K562 (cell line): ENCODE measurements around the gene TTYH2. TPM values are rescaled to one million over a fixed set of nuclear protein-coding genes. Genes with fewer than 3 reads are reported as not detected.

Experiments
- ATF1 ChIP-seq, 2 experiments: fragments of 450-650 bp in 1 of 2; IDR thresholded peaks; 2 replicates each; pipeline ENCODE4 v1.6.1; 2016; ENCODE audit warnings: missing compliant biosample characterization in 1 of 2, missing genetic modification characterization in 1 of 2
- BHLHE40 ChIP-seq: IDR thresholded peaks from 2 replicates; pipeline ENCODE4 v1.6.1; 2011; ENCODE audit warnings: low read length, improper control_type of control experiment
- BRF2 ChIP-seq: IDR thresholded peaks from 3 replicates; pipeline ENCODE4 v1.6.1; 2011; ENCODE audit warnings: borderline replicate concordance, mild to moderate bottlenecking; ENCODE audit not compliant: insufficient read length, insufficient read depth
- CHD1 ChIP-seq: fragments of 200-600 bp; sonication (generic); IDR thresholded peaks from one replicate; pipeline ENCODE4 v1.6.1; 2012; ENCODE audit warnings: mild to moderate bottlenecking, moderate library complexity, low read length, inconsistent platforms
- ID3 ChIP-seq, 2 experiments: fragments of 250-450 bp in 1 of 2; fragments of 450-650 bp in 1 of 2; sonication (Bioruptor Pico) in 1 of 2; IDR thresholded peaks; 2 replicates each; pipeline versions ENCODE4 v1.6.1 to v1.8.0; 2016 to 2021; ENCODE audit warnings: mild to moderate bottlenecking in 2 of 2, moderate library complexity in 2 of 2, missing compliant biosample characterization in 1 of 2, missing genetic modification characterization in 1 of 2
- POLR3G ChIP-seq: IDR thresholded peaks from 2 replicates; pipeline ENCODE4 v1.6.1; 2011; ENCODE audit not compliant: insufficient read length, insufficient replicate concordance; ENCODE audit errors: extremely low read depth
- TBP ChIP-seq: optimal IDR thresholded peaks from 2 replicates; pipeline ENCODE3; 2011; ENCODE audit warnings: low read depth, low read length, improper control_type of control experiment
- ZNF609 ChIP-seq: sonication (generic); formaldehyde crosslinking; IDR thresholded peaks from 2 replicates; pipeline ENCODE4 v1.8.1; 2023; ENCODE audit warnings: missing genetic modification reagents, mild to moderate bottlenecking, borderline replicate concordance
- polyA plus RNA-seq, 8 experiments: library from polyadenylated mRNA; depleted of rRNA in 4 of 8; stranded (reverse) in 5 of 8; unstranded in 3 of 8; fragments of >200 nt; fragmentation: Nextera tagmentation in 2 of 8; fragmentation: Illumina TruSeq in 1 of 8; extraction: Ambion mirVana in 2 of 8; extraction: Trizol in 1 of 8; gene quantifications; 2 replicates each; pipeline versions ENCODE4 v1.2.1 to v1.2.3, GENCODE V29; 2011 to 2014; ENCODE audit warnings: inconsistent platforms in 1 of 8, missing spikeins in 1 of 8
- total RNA-seq, 7 experiments: library from RNA; depleted of rRNA in 6 of 7; stranded (reverse); fragments of >200 nt in 6 of 7; fragmentation: Illumina TruSeq in 2 of 7; extraction: Trizol in 2 of 7; gene quantifications; 2 replicates each; pipeline versions ENCODE4 v1.2.1 to v1.2.3, GENCODE V29; 2011 to 2021; ENCODE audit warnings: low replicate concordance in 1 of 7
- TF ChIP-seq, protein P1 (sequence below): fragments of 450-650 bp; IDR thresholded peaks from 2 replicates; pipeline ENCODE4 v1.6.1; 2016
- TF ChIP-seq, protein P2 (sequence below): fragments of 250-450 bp; sonication (Bioruptor Pico); IDR thresholded peaks from 2 replicates; pipeline ENCODE4 v1.4.0; 2020; ENCODE audit warnings: mild to moderate bottlenecking, moderate library complexity
- TF ChIP-seq, protein P3 (sequence below): fragments of 450-650 bp; formaldehyde crosslinking; IDR thresholded peaks from 2 replicates; pipeline ENCODE4 v1.4.0; 2020; ENCODE audit warnings: mild to moderate bottlenecking
- TF ChIP-seq, protein P4 (sequence below): fragments of 250-450 bp; sonication (Bioruptor Pico); IDR thresholded peaks from 2 replicates; pipeline ENCODE4 v1.9.0; 2021; ENCODE audit warnings: mild to moderate bottlenecking, inconsistent platforms

The TTYH2 gene
- total and polyA plus RNA-seq, 9 of the 15 experiments (the other 6 are each of a cell fraction or from before 2014, with no cell fraction given), result 0.03 to 2.0 (median 0.91) TPM

GRCh38 chr17:74307984-74308773 is 94.8 kb downstream of the TTYH2 start (continued):
- TF ChIP-seq ATF1 (CRISPR knock-in tag; IDR thresholded peaks at IDR 0.05) (no peak), ATF1 (tag; IDR thresholded peaks at IDR 0.05) (0 out of 2 replicates have a peak, but pooled peaks have one; percentile 11), BRF2 (no peak), ID3 (CRISPR knock-in tag; IDR thresholded peaks at IDR 0.05) (no peak), ID3 (tag; IDR thresholded peaks at IDR 0.05) (no peak), BHLHE40 (peak; percentile 92), CHD1 (no peak), POLR3G (no peak), ZNF609 (CRISPR knock-in tag) (no peak), TBP (no peak)
- TF ChIP-seq, protein P1, sequence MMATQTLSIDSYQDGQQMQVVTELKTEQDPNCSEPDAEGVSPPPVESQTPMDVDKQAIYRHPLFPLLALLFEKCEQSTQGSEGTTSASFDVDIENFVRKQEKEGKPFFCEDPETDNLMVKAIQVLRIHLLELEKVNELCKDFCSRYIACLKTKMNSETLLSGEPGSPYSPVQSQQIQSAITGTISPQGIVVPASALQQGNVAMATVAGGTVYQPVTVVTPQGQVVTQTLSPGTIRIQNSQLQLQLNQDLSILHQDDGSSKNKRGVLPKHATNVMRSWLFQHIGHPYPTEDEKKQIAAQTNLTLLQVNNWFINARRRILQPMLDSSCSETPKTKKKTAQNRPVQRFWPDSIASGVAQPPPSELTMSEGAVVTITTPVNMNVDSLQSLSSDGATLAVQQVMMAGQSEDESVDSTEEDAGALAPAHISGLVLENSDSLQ, result no peak
- TF ChIP-seq, protein P2, sequence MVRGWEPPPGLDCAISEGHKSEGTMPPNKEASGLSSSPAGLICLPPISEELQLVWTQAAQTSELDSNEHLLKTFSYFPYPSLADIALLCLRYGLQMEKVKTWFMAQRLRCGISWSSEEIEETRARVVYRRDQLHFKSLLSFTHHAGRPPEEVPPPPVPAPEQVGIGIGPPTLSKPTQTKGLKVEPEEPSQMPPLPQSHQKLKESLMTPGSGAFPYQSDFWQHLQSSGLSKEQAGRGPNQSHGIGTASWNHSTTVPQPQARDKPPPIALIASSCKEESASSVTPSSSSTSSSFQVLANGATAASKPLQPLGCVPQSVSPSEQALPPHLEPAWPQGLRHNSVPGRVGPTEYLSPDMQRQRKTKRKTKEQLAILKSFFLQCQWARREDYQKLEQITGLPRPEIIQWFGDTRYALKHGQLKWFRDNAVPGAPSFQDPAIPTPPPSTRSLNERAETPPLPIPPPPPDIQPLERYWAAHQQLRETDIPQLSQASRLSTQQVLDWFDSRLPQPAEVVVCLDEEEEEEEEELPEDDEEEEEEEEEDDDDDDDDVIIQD (CRISPR knock-in tag), result no peak
- TF ChIP-seq, protein P3, sequence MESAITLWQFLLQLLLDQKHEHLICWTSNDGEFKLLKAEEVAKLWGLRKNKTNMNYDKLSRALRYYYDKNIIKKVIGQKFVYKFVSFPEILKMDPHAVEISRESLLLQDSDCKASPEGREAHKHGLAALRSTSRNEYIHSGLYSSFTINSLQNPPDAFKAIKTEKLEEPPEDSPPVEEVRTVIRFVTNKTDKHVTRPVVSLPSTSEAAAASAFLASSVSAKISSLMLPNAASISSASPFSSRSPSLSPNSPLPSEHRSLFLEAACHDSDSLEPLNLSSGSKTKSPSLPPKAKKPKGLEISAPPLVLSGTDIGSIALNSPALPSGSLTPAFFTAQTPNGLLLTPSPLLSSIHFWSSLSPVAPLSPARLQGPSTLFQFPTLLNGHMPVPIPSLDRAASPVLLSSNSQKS (CRISPR knock-in tag), result no peak
- TF ChIP-seq, protein P4, sequence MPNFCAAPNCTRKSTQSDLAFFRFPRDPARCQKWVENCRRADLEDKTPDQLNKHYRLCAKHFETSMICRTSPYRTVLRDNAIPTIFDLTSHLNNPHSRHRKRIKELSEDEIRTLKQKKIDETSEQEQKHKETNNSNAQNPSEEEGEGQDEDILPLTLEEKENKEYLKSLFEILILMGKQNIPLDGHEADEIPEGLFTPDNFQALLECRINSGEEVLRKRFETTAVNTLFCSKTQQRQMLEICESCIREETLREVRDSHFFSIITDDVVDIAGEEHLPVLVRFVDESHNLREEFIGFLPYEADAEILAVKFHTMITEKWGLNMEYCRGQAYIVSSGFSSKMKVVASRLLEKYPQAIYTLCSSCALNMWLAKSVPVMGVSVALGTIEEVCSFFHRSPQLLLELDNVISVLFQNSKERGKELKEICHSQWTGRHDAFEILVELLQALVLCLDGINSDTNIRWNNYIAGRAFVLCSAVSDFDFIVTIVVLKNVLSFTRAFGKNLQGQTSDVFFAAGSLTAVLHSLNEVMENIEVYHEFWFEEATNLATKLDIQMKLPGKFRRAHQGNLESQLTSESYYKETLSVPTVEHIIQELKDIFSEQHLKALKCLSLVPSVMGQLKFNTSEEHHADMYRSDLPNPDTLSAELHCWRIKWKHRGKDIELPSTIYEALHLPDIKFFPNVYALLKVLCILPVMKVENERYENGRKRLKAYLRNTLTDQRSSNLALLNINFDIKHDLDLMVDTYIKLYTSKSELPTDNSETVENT (CRISPR knock-in tag), result no peak
